GM12878 (cell line): ENCODE results near the gene COG4. TPM values are rescaled to one million over a fixed set of nuclear protein-coding genes. Genes with fewer than 3 reads are reported as not detected.

ENCODE experiments used
- ATAC-seq: fragments of 200-7000 bp; cut with Tn5 transposase; 3 replicates; pipeline ENCODE4 v1.9.1; 2020; ENCODE audit warnings: mild to moderate bottlenecking, moderate library complexity
- BruUV-seq: library from RNA; stranded (reverse); fragments of 400-500 nt; replicated peaks from 2 replicates; lab custom pipeline; 2021; lab: Mats Ljungman, UMichigan
- CTCF ChIA-PET: fragments of 300-600 bp; sonication (Branson Sonifier 250); formaldehyde crosslinking; extraction: SDS; loops from one replicate; lab custom pipeline; 2021; ENCODE audit warnings: inconsistent platforms; lab: Yijun Ruan, JAX
- POLR2A ChIA-PET: fragments of 350-600 bp; formaldehyde crosslinking; extraction: SDS; loops from one replicate; lab custom pipeline; 2021; ENCODE audit warnings: inconsistent platforms; lab: Charles Lee
- RAD21 ChIA-PET: fragments of 300-600 bp; sonication (Branson Sonifier 250); formaldehyde crosslinking; loops from one replicate; lab custom pipeline; 2023; ENCODE audit warnings: antibody characterized with exemption; ENCODE audit not compliant: unreplicated experiment; lab: Charles Lee
- SMC1A ChIA-PET: fragments of 300-600 bp; sonication (Branson Sonifier 250); formaldehyde crosslinking; loops from one replicate; lab custom pipeline; 2023; ENCODE audit not compliant: unreplicated experiment, uncharacterized antibody; lab: Charles Lee
- DNase-seq: peaks from one replicate; pipeline ENCODE4 v3.0.0-alpha.2; 2011; ENCODE audit warnings: low read depth, low spot score
- FAIRE-seq: peaks from 3 replicates; lab custom pipeline; 2011; peaks lifted over from hg19 to GRCh38; lab: Jason Lieb, UNC
- H2AFZ ChIP-seq: 2 replicates; pipeline ENCODE4 v1.6.0; 2011; ENCODE audit warnings: low read depth, low read length, control low read depth; ENCODE audit not compliant: control insufficient read depth
- H3K27ac ChIP-seq: 2 replicates; pipeline ENCODE4 v1.5.1; 2011; ENCODE audit warnings: control low read depth; ENCODE audit not compliant: control insufficient read depth, insufficient read depth
- H3K27me3 ChIP-seq, 2 experiments: replicated peaks in 1 of 2; 2 replicates each; pipeline versions ENCODE4 v1.6.0 to v1.6.1; 2011; ENCODE audit warnings: low read length in 1 of 2; ENCODE audit not compliant: control insufficient read depth in 2 of 2, insufficient read depth in 2 of 2
- H3K36me3 ChIP-seq, 2 experiments: 2 replicates each; pipeline ENCODE4 v1.5.1; 2011; ENCODE audit warnings: low read length in 1 of 2; ENCODE audit not compliant: control insufficient read depth in 2 of 2, insufficient read depth in 2 of 2
- H3K4me1 ChIP-seq: 2 replicates; pipeline ENCODE4 v1.6.1; 2011; ENCODE audit warnings: mild to moderate bottlenecking, low read length, moderate library complexity, mixed read lengths; ENCODE audit not compliant: control insufficient read depth, insufficient read depth
- H3K4me2 ChIP-seq: 2 replicates; pipeline ENCODE4 v1.6.0; 2011; ENCODE audit warnings: control low read depth; ENCODE audit not compliant: control insufficient read depth, insufficient read depth
- H3K4me3 ChIP-seq: fragments of 200-600 bp; sonication (generic); 2 replicates; pipeline ENCODE4 v1.5.1; 2016
- H3K79me2 ChIP-seq: 2 replicates; pipeline ENCODE4 v1.6.0; 2011; ENCODE audit warnings: low read length; ENCODE audit not compliant: control insufficient read depth, insufficient read depth
- H3K9ac ChIP-seq: 2 replicates; pipeline ENCODE4 v1.8.0; 2011; ENCODE audit warnings: low read length, control low read depth, mixed read lengths; ENCODE audit not compliant: control insufficient read depth, insufficient read depth
- H3K9me3 ChIP-seq: replicated peaks from 3 replicates; pipeline ENCODE4 v1.5.1; 2011; ENCODE audit warnings: mild to moderate bottlenecking, low read length; ENCODE audit not compliant: control insufficient read depth, insufficient read depth
- H4K20me1 ChIP-seq: 2 replicates; pipeline ENCODE4 v1.6.0; 2011; ENCODE audit not compliant: control insufficient read depth, insufficient read depth
- CTCF ChIP-seq, 3 experiments: IDR thresholded peaks in 2 of 3; conservative IDR thresholded peaks in 1 of 3; 2 replicates each; pipeline ENCODE4 v1.5.1; 2011; ENCODE audit warnings: low read depth in 3 of 3, low read length in 3 of 3, mild to moderate bottlenecking in 3 of 3, control low read depth in 2 of 3, moderate library complexity in 2 of 3, inconsistent platforms in 1 of 3, mixed read lengths in 1 of 3; ENCODE audit not compliant: control insufficient read depth in 2 of 3, insufficient read depth in 1 of 3; ENCODE audit errors: extremely low read depth in 1 of 3
- FOXM1 ChIP-seq: IDR thresholded peaks from 2 replicates; pipeline ENCODE4 v1.6.1; 2012; ENCODE audit warnings: low read depth, mild to moderate bottlenecking, inconsistent platforms, low read length, moderate library complexity
- IKZF1 ChIP-seq: fragments of 450-650 bp; conservative IDR thresholded peaks from 2 replicates; pipeline ENCODE4 v1.6.1; 2017; ENCODE audit warnings: antibody characterized with exemption, mild to moderate bottlenecking
- NR2C1 ChIP-seq: fragments of 450-650 bp; IDR thresholded peaks from 2 replicates; pipeline ENCODE4 v1.6.1; 2017; ENCODE audit warnings: antibody characterized with exemption, mild to moderate bottlenecking, moderate library complexity
- NR2F1 ChIP-seq: fragments of 450-650 bp; conservative IDR thresholded peaks from 2 replicates; pipeline ENCODE4 v1.6.1; 2017; ENCODE audit warnings: mild to moderate bottlenecking
- RAD21 ChIP-seq: IDR thresholded peaks from 2 replicates; pipeline ENCODE4 v1.6.1; 2011; ENCODE audit warnings: mild to moderate bottlenecking, low read depth, low read length, moderate library complexity; ENCODE audit not compliant: insufficient read depth
- SMC3 ChIP-seq: IDR thresholded peaks from 2 replicates; pipeline ENCODE4 v1.6.1; 2011; ENCODE audit warnings: low read length, improper control_type of control experiment, borderline replicate concordance
- ZBED1 ChIP-seq: IDR thresholded peaks from 2 replicates; pipeline ENCODE4 v1.6.1; 2016; ENCODE audit warnings: borderline replicate concordance
- ZZZ3 ChIP-seq: IDR thresholded peaks from 2 replicates; pipeline ENCODE4 v1.6.1; 2011; ENCODE audit warnings: low read depth; ENCODE audit not compliant: control insufficient read depth, insufficient read length
- WGBS: methylation state at CpG from one replicate; pipeline ENCODE4 v1.1.6; 2016; ENCODE audit warnings: low lambda C conversion rate; ENCODE audit not compliant: insufficient replicate concordance, insufficient coverage; ENCODE audit errors: missing lambda C conversion rate; 5-methylcytosine and 5-hydroxymethylcytosine counted together
- in situ Hi-C: fragments of 300-500 bp; cut with MboI; formaldehyde crosslinking; loops from 9 replicates; pipeline ENCODE4 v1.14.3; 2018; ENCODE audit warnings: mixed read lengths
- intact Hi-C: fragments of 100-400 bp; cut with micrococcal nuclease; formaldehyde crosslinking; loops from one replicate; pipeline ENCODE4 v1.14.2; 2022; ENCODE audit not compliant: unreplicated experiment
- polyA plus RNA-seq, 11 experiments: library from polyadenylated mRNA; depleted of rRNA in 4 of 11; unstranded in 6 of 11; stranded (reverse) in 5 of 11; fragments of >200 nt; fragmentation: Nextera tagmentation in 4 of 11; fragmentation: Illumina TruSeq in 1 of 11; extraction: Ambion mirVana in 4 of 11; extraction: Trizol in 1 of 11; gene quantifications; 1 replicate in 1 of 11; 2 replicates in 10 of 11; pipeline versions ENCODE4 v1.2.1 to v1.2.3, GENCODE V29; 2011 to 2016; ENCODE audit warnings: inconsistent platforms in 2 of 11, missing spikeins in 2 of 11, low read depth in 1 of 11
- total RNA-seq, 4 experiments: library from RNA; depleted of rRNA in 3 of 4; stranded (reverse); fragments of >200 nt in 3 of 4; fragmentation: Illumina TruSeq in 1 of 4; extraction: Trizol in 1 of 4; gene quantifications; 2 replicates each; pipeline versions ENCODE4 v1.2.1 to v1.2.3, GENCODE V29; 2013 to 2021
- TF ChIP-seq, protein P1 (sequence below): IDR thresholded peaks from 2 replicates; pipeline ENCODE4 v1.6.1; 2011; ENCODE audit warnings: borderline replicate concordance, low read depth, mild to moderate bottlenecking, moderate library complexity, low read length; ENCODE audit not compliant: insufficient read depth, poor library complexity, severe bottlenecking
- TF ChIP-seq, protein P2 (sequence below): fragments of 450-650 bp; conservative IDR thresholded peaks from 2 replicates; pipeline ENCODE4 v1.6.1; 2017; ENCODE audit warnings: mild to moderate bottlenecking, moderate library complexity
- TF ChIP-seq, protein P3 (sequence below): IDR thresholded peaks from 2 replicates; pipeline ENCODE4 v1.6.1; 2011; ENCODE audit warnings: low read depth, mild to moderate bottlenecking, low read length, moderate library complexity, borderline replicate concordance; ENCODE audit errors: extremely low read depth

COG4 gene
- total and polyA plus RNA-seq, 10 of the 15 experiments (the other 5 are each of a cell fraction or from before 2014, with no cell fraction given) = 7.0 to 57.7 (median 33.0) TPM

DNA sequence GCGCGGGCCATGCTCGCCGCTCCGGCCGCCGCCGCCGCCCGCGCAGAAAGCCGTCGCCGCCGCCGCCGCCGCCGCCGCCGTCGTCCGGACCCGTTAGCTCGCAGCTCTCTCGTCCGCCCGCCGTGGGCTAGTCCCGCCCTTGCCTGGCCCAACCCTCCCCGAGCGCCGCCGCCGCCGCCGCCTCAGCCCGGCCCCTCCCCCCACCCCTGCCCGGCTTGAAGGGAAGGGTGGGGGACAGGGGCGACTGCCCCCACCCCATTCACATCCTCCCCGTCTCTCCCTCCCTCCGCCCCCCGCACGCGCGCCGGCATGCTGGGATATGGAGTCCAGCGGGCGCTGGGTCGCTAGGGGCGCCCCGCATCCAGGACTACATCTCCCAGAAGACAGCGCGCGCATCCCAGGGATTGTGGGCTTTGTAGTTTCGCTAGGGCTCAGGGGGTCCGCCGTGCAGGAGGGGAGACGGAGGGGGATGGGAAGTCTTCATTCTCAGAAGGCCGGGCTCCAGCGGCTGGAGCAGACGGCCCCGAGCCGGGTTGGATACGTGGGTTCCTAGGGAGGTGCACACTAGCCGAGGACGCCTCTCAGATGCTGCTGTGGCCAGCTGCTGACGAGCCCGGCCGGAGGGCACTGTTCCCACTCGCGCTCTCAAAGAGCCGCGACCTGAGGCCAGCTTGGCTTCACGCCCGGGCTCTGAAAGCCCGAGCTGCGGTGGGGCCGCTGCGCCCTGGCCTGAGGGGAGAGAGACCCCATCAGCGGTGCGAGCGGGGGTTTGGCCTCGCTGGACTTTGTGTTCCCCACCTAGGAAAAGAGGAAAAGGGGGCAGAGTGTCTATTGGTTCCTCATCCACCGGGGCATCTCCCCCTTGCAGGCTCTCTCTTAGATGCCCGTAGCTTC, 84.1 kb downstream of the COG4 start, which contains the start of gene ST3GAL2:
Gene ST3GAL2 (minus strand): TSS at position 132 of the 894 bp plus-strand sequence. CDS start 40,570 bp downstream, outside the sequence.
- ChIA-PET SMC1A (interaction anchor here (0.7 to 5.0 kb wide), 19 partner anchors 10 to 93 kb away, joined by 3 to 36 read pairs (median 4); partner anchors contain the start of genes DDX19A and FCSK), RAD21 (interaction anchor here (0.7 to 2.8 kb wide), 20 partner anchors 9 to 92 kb away, joined by 3 to 30 read pairs (median 5); partner anchors contain the start of genes COG4, DDX19A, FCSK and SF3B3), POLR2A (interaction anchor here (0.6 to 4.3 kb wide), 12 partner anchors 11 to 86 kb away, joined by 3 to 30 read pairs (median 4); partner anchors contain the start of gene FCSK), CTCF (interaction anchor here (0.6 to 4.0 kb wide), 6 partner anchors 14 to 59 kb away, joined by 3 to 25 read pairs (median 3); partner anchors contain the start of gene FCSK)
- ATAC-seq (peak; percentile 91), FAIRE-seq (peak; percentile 64), DNase-seq (peak; percentile 74)
- Histone ChIP-seq H3K27me3 (no peaks in the 10 kb centered on the region), H3K4me3 (peak within 1 kb of the TSS; percentile 88), H3K36me3 (peaks cover 0 to 4% of the 10 kb centered on the region in 2 experiments; a peak in 1 of 4 replicates), H3K9me3 (no peaks in the 10 kb centered on the region), H3K4me1 (peaks cover 20% of the 10 kb centered on the region), H3K27ac (peak within 1 kb of the TSS; percentile 71), H3K9ac (peak within 1 kb of the TSS; percentile 83), H4K20me1 (no peaks in the 10 kb centered on the region), H3K4me2 (peak within 1 kb of the TSS; percentile 96), H2AFZ (peak within 1 kb of the TSS; percentile 93), H3K79me2 (peaks cover 45% of the 10 kb centered on the region)
- 2% methylated on average over 42 of the region's 86 CpGs for WGBS
- TSS peak; percentile 53 for BruUV-seq
- intact Hi-C loops (loop anchor here (1.0 to 10.0 kb wide), 5 partner anchors 15 to 874 kb away; partner anchors contain the start of genes COG4, FCSK, NFAT5 and SF3B3), in situ Hi-C loops (no loop called here)
- peak; percentile 100 for TF ChIP-seq IKZF1
- TF ChIP-seq SMC3 = no peak
- TF ChIP-seq NR2C1 = peak; percentile 81
- no peak for TF ChIP-seq ZZZ3
- TF ChIP-seq, protein P1, sequence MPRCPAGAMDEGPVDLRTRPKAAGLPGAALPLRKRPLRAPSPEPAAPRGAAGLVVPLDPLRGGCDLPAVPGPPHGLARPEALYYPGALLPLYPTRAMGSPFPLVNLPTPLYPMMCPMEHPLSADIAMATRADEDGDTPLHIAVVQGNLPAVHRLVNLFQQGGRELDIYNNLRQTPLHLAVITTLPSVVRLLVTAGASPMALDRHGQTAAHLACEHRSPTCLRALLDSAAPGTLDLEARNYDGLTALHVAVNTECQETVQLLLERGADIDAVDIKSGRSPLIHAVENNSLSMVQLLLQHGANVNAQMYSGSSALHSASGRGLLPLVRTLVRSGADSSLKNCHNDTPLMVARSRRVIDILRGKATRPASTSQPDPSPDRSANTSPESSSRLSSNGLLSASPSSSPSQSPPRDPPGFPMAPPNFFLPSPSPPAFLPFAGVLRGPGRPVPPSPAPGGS = no peak
- 0 out of 6 replicates have a peak, but pooled peaks of 1 of the 3 experiments have one; percentile 2 for TF ChIP-seq CTCF (IDR thresholded peaks at IDR 0.05 in 2 of 3, conservative IDR thresholded peaks at IDR 0.05 in 1 of 3; ENCODE audit: control insufficient read depth in 2 of 3, extremely low read depth in 1 of 3, insufficient read depth in 1 of 3, low read depth in 3 of 3, low read length in 3 of 3)
- TF ChIP-seq, protein P2, sequence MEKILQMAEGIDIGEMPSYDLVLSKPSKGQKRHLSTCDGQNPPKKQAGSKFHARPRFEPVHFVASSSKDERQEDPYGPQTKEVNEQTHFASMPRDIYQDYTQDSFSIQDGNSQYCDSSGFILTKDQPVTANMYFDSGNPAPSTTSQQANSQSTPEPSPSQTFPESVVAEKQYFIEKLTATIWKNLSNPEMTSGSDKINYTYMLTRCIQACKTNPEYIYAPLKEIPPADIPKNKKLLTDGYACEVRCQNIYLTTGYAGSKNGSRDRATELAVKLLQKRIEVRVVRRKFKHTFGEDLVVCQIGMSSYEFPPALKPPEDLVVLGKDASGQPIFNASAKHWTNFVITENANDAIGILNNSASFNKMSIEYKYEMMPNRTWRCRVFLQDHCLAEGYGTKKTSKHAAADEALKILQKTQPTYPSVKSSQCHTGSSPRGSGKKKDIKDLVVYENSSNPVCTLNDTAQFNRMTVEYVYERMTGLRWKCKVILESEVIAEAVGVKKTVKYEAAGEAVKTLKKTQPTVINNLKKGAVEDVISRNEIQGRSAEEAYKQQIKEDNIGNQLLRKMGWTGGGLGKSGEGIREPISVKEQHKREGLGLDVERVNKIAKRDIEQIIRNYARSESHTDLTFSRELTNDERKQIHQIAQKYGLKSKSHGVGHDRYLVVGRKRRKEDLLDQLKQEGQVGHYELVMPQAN = peak; percentile 59
- TF ChIP-seq, protein P3, sequence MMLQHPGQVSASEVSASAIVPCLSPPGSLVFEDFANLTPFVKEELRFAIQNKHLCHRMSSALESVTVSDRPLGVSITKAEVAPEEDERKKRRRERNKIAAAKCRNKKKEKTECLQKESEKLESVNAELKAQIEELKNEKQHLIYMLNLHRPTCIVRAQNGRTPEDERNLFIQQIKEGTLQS = peak; percentile 56; the same call in 1 of the 2 replicates
- no peak for TF ChIP-seq FOXM1
- TF ChIP-seq ZBED1 = no peak
- TF ChIP-seq NR2F1 = no peak
- TF ChIP-seq RAD21 = no peak
